ENCODE data around the gene NEK7.

NEK7 gene

GRCh38 chr1:198363625-198364151 lies 206.9 kb downstream of the NEK7 start:
- DNase-seq = no peak

GRCh38 chr1:198364471-198364870 lies 207.7 kb downstream of the NEK7 start:
- no peak for DNase-seq

GRCh38 chr1:198367296-198367695 lies 210.5 kb downstream of the NEK7 start:
- no peak for DNase-seq

GRCh38 chr1:198370996-198371395 lies 214.2 kb downstream of the NEK7 start:
- DNase-seq = no peak

Measured in NCI-H774 (cell line).